ENCODE measurements around the gene PPM1J.

GRCh38 chr1:112715264-112716053, at the start of gene PPM1J:
- no peak for TF ChIP-seq POLR2A (IDR thresholded peaks at IDR 0.05; ENCODE audit: control extremely low read depth in 1 of 2, low read depth in 2 of 2, low read length in 2 of 2)
- TF ChIP-seq POU5F1 (IDR thresholded peaks at IDR 0.05; ENCODE audit: low read depth, low read length), result no peak
- TF ChIP-seq, protein P1, sequence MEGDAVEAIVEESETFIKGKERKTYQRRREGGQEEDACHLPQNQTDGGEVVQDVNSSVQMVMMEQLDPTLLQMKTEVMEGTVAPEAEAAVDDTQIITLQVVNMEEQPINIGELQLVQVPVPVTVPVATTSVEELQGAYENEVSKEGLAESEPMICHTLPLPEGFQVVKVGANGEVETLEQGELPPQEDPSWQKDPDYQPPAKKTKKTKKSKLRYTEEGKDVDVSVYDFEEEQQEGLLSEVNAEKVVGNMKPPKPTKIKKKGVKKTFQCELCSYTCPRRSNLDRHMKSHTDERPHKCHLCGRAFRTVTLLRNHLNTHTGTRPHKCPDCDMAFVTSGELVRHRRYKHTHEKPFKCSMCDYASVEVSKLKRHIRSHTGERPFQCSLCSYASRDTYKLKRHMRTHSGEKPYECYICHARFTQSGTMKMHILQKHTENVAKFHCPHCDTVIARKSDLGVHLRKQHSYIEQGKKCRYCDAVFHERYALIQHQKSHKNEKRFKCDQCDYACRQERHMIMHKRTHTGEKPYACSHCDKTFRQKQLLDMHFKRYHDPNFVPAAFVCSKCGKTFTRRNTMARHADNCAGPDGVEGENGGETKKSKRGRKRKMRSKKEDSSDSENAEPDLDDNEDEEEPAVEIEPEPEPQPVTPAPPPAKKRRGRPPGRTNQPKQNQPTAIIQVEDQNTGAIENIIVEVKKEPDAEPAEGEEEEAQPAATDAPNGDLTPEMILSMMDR (IDR thresholded peaks at IDR 0.05; ENCODE audit: control extremely low read depth in 1 of 3, insufficient read depth in 1 of 3, low read depth in 1 of 3, low read length in 3 of 3), result no peak
- no peak for TF ChIP-seq KDM5A (IDR thresholded peaks at IDR 0.05; ENCODE audit: low read length)
- no peak for TF ChIP-seq NRF1 (IDR thresholded peaks at IDR 0.05; ENCODE audit: low read depth, low read length)
- no peak for TF ChIP-seq POLR2AphosphoS5 (IDR thresholded peaks at IDR 0.05; ENCODE audit: low read depth, low read length)
- no peak for TF ChIP-seq USF2 (IDR thresholded peaks at IDR 0.05; ENCODE audit: low read length)
- TF ChIP-seq TAF1 (IDR thresholded peaks at IDR 0.05; ENCODE audit: low read depth, low read length), result 0 out of 2 replicates have a peak, but pooled peaks have one; percentile 13
- TF ChIP-seq SP1 (IDR thresholded peaks at IDR 0.05; ENCODE audit: low read depth, low read length), result 0 out of 2 replicates have a peak, but pooled peaks have one; percentile 18
- TF ChIP-seq CHD2 (IDR thresholded peaks at IDR 0.05; ENCODE audit: low read length), result no peak
- TF ChIP-seq TEAD4 (IDR thresholded peaks at IDR 0.05; ENCODE audit: low read depth, low read length), result no peak
- TF ChIP-seq, protein P2, sequence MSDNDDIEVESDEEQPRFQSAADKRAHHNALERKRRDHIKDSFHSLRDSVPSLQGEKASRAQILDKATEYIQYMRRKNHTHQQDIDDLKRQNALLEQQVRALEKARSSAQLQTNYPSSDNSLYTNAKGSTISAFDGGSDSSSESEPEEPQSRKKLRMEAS (IDR thresholded peaks at IDR 0.05), result no peak; the same call in 1 of the 2 replicates
- no peak for TF ChIP-seq MAFK (IDR thresholded peaks at IDR 0.05; ENCODE audit: low read depth, low read length)

Data from H1 (cell line).